ENCODE data around the gene ASAP2. TPM values are rescaled to one million over a fixed set of nuclear protein-coding genes. Genes with fewer than 3 reads are reported as not detected.

The ASAP2 gene
- total RNA-seq, 4 donors from 2014 or later, result 22.0 to 54.6 (median 30.0) TPM

- 96% methylated on average over 3 of the region's 3 CpGs for WGBS
Measured at GRCh38 chr2:9410108-9410507, 203.5 kb downstream of the ASAP2 start.

GRCh38 chr2:9412781-9413180 lies 206.2 kb downstream of the ASAP2 start:
- Histone ChIP-seq H3K4me3 (no peak overlapping the region), H3K27me3 (no peaks in the 10 kb centered on the region), H3K4me1 (no peaks in the 10 kb centered on the region), H3K27ac (no peak overlapping the region), H3K9me3 (no peaks in the 10 kb centered on the region), H3K36me3 (peaks cover 48% of the 10 kb centered on the region)
- no peak for DNase-seq (ENCODE audit: low spot score in 2 of 2)
- 84% methylated on average over 7 of the region's 7 CpGs for WGBS
- TF ChIP-seq, protein P1, sequence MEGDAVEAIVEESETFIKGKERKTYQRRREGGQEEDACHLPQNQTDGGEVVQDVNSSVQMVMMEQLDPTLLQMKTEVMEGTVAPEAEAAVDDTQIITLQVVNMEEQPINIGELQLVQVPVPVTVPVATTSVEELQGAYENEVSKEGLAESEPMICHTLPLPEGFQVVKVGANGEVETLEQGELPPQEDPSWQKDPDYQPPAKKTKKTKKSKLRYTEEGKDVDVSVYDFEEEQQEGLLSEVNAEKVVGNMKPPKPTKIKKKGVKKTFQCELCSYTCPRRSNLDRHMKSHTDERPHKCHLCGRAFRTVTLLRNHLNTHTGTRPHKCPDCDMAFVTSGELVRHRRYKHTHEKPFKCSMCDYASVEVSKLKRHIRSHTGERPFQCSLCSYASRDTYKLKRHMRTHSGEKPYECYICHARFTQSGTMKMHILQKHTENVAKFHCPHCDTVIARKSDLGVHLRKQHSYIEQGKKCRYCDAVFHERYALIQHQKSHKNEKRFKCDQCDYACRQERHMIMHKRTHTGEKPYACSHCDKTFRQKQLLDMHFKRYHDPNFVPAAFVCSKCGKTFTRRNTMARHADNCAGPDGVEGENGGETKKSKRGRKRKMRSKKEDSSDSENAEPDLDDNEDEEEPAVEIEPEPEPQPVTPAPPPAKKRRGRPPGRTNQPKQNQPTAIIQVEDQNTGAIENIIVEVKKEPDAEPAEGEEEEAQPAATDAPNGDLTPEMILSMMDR (IDR thresholded peaks at IDR 0.05), result no peak
- TF ChIP-seq EP300 (IDR thresholded peaks at IDR 0.05) (no peak), POLR2AphosphoS5 (IDR thresholded peaks at IDR 0.05) (no peak), POLR2A (IDR thresholded peaks at IDR 0.05) (no peak)

More at GRCh38 chr2:9410108-9410507, 203.5 kb downstream of the ASAP2 start:
- H3K4me1 ChIP-seq, result no peaks in the 10 kb centered on the region
- no peak for DNase-seq (ENCODE audit: low spot score in 2 of 2)
- peaks cover 52% of the 10 kb centered on the region for H3K36me3 ChIP-seq
- H3K9me3 ChIP-seq, result no peaks in the 10 kb centered on the region
- H3K27ac ChIP-seq, result no peak overlapping the region
- H3K4me3 ChIP-seq, result no peak overlapping the region
- TF ChIP-seq POLR2A (IDR thresholded peaks at IDR 0.05), result no peak
- TF ChIP-seq EP300 (IDR thresholded peaks at IDR 0.05), result no peak
- TF ChIP-seq, protein P1 (IDR thresholded peaks at IDR 0.05), result no peak
- no peak for TF ChIP-seq POLR2AphosphoS5 (IDR thresholded peaks at IDR 0.05)
- no peaks in the 10 kb centered on the region for H3K27me3 ChIP-seq

DNA sequence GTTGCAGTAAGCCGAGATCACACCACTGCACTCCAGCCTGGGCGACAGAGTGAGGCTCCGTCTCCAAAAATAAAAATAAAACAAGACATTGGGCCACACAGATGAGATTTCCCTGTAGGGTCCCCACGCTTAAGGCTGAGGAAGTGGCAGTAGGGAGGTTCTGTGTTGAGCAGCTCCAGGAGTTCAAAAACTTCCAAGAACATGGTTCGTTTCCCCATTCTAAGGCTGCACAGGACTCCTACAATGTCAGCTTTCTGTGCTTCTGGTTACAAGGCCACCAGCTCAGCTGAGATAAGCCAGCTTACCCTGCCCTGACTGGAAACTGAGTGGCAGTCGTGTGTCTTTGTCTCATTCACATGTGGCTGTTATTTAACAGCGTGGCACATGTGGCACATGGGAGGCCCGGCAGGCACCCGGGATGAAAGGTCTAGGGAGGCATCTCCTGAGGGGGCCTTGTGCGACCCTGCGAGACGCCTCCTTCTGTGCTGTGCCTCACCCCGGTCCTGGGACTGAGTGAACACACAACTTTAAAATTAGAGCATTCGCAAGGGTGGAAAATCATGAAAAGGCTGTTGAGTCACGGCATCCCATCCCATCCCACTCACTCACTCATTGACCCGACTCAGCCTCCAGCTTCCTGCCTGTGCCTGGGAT lies 209.0 kb downstream of the ASAP2 start:
- Histone ChIP-seq H3K27me3 (no peaks in the 10 kb centered on the region), H3K9me3 (no peaks in the 10 kb centered on the region), H3K4me3 (no peak overlapping the region), H3K4me1 (peaks cover 1% of the 10 kb centered on the region), H3K36me3 (peaks cover 37% of the 10 kb centered on the region), H3K27ac (no peak overlapping the region)
- 84% methylated on average over 15 of the region's 16 CpGs for WGBS
- DNase-seq (ENCODE audit: low spot score in 2 of 2), result no peak
- TF ChIP-seq, protein P1 (IDR thresholded peaks at IDR 0.05), result no peak
- no peak for TF ChIP-seq POLR2AphosphoS5 (IDR thresholded peaks at IDR 0.05)
- no peak for TF ChIP-seq POLR2A (IDR thresholded peaks at IDR 0.05)
- no peak for TF ChIP-seq EP300 (IDR thresholded peaks at IDR 0.05)

GRCh38 chr2:9416267-9416961 lies 209.8 kb downstream of the ASAP2 start:
- H3K36me3 ChIP-seq, result peaks cover 30% of the 10 kb centered on the region
- DNase-seq (ENCODE audit: low spot score in 2 of 2), result no peak

DNA sequence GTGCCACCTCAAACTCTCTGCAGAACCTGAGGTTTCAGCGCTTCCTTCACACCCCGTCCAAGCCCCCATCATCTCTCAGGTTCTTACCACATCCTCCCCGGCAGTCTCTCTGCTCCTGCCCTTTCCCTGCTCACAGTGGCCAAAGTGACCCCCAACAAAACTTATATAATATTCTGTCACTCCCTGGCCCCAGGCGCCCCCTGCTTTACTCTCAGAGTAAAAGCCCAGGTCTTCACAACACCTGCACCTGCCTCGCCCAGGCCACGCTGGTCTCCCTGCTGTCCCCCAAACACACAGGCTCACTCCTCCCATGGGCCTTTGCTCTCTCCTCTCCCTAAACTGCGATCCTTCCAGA lies 210.3 kb downstream of the ASAP2 start:
- H3K9me3 ChIP-seq, result no peaks in the 10 kb centered on the region
- DNase-seq (ENCODE audit: low spot score in 2 of 2), result no peak
- no peak overlapping the region for H3K27ac ChIP-seq
- WGBS, result 96% methylated on average over 7 of the region's 7 CpGs
- TF ChIP-seq, protein P1 (IDR thresholded peaks at IDR 0.05), result no peak
- H3K27me3 ChIP-seq, result no peaks in the 10 kb centered on the region
- peaks cover 14% of the 10 kb centered on the region for H3K4me1 ChIP-seq
- H3K36me3 ChIP-seq, result peaks cover 24% of the 10 kb centered on the region
- no peak overlapping the region for H3K4me3 ChIP-seq

More at GRCh38 chr2:9416267-9416961, 209.8 kb downstream of the ASAP2 start:
- H3K4me1 ChIP-seq, result peaks cover 9% of the 10 kb centered on the region
- TF ChIP-seq, protein P1 (IDR thresholded peaks at IDR 0.05), result no peak
- no peak for TF ChIP-seq POLR2A (IDR thresholded peaks at IDR 0.05)
- no peak for TF ChIP-seq EP300 (IDR thresholded peaks at IDR 0.05)
- no peak for TF ChIP-seq POLR2AphosphoS5 (IDR thresholded peaks at IDR 0.05)
- 82% methylated on average over 9 of the region's 9 CpGs for WGBS
- no peak overlapping the region for H3K4me3 ChIP-seq
- H3K9me3 ChIP-seq, result no peaks in the 10 kb centered on the region
- H3K27ac ChIP-seq, result no peak overlapping the region
- H3K27me3 ChIP-seq, result no peaks in the 10 kb centered on the region

All from suprapubic skin (tissue), 4 donors.